GM18498 (cell line): ENCODE data around the gene NXN.
"Not testable (repeated sequence)": the region's sequence is repeated elsewhere in the genome, so short reads cannot be mapped to it uniquely, and the experiment has no call there.

Experiments used
- ATAC-seq: cut with Tn5 transposase; IDR thresholded peaks from one replicate; pipeline ENCODE4 v1.9.1; 2021; ENCODE audit warnings: mild to moderate bottlenecking, moderate library complexity; ENCODE audit not compliant: unreplicated experiment

Gene NXN

DNA sequence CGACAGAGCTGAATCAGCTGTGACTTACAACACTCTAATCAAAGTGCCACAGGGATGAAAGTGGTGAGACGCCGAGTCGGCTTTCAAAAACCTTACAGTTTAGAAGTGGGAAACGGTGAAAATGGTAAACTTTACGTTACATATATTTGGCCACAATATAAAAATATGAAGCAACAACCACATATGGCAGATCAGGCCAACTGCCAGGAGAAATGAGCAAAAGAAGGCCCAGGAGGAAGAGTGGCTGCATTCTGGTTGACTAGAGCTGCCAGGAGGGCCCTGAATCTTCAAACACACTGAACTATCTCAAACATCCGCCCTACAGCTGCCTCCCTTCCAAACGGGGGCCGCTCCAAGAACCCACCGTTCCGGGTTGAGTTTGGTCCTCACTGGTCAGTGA is 141.1 kb downstream of the NXN start:
- no peak for ATAC-seq

DNA sequence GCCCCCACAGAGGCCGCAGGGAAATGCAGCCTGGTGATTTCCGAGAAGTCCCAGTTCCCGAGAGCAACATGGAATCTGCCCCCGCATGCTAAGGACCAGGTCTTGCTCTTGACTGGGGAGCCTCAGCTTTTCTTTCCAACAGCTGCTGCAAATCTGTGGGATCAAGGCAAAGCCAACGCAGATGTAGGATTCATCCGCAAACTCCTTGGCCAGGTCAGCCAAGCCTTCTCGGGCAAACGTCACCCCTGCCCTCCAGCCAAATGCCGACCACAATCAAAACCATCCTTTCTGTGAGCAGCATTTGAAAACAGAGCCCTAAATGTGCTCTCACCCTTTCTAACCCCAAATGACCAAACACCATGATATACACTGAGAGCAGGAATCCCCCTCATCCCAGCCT is 143.4 kb downstream of the NXN start:
- ATAC-seq: no peak

DNA sequence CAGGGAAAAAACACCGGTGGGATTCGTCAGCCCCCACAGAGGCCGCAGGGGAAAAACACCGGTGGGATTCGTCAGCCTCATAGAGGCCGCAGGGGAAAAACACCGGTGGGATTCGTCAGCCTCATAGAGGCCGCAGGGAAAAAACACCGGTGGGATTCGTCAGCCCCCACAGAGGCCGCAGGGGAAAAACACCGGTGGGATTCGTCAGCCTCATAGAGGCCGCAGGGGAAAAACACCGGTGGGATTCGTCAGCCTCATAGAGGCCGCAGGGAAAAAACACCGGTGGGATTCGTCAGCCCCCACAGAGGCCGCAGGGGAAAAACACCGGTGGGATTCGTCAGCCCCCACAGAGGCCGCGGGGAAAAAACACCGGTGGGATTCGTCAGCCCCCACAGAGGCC is 143.9 kb downstream of the NXN start:
- not testable (repeated sequence) for ATAC-seq

DNA sequence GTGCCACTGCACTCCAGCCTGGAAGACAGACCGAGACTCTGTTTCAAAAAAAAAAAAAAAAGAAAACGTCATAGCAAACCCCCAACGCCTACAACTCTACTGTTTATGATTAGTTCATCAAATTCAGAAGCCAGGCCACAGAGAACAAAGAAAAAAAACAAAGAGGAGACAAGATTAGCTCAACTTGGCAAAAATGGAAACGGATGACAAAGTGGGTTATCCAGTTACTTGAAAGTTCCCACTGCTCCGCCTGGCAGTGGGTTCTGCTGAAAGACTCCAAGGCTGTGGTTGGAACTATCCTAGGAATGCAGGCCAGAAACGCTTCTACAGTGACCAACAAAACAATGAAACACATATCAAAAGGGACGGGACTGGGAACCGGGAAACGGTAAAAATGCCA is 144.3 kb downstream of the NXN start:
- ATAC-seq: no peak

DNA sequence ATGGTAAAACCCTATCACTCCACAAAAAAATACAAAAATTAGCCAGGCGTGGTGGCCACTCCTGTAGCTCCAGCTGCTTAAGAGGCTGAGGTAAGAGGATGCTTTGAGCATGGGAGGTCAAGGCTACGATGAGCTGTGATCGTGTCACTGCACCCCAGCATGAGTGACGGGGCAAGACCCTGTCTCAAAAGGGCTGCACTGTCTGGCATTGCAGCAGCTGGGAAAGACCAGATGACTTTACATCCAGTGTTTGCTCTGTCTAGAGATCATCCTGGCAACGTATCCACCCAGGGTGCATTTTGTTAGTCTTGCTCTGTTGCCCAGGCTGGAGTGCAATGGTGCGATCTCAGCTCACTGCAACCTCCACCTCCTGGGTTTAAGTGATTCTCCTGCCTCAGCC is 145.4 kb downstream of the NXN start:
- ATAC-seq: no peak

DNA sequence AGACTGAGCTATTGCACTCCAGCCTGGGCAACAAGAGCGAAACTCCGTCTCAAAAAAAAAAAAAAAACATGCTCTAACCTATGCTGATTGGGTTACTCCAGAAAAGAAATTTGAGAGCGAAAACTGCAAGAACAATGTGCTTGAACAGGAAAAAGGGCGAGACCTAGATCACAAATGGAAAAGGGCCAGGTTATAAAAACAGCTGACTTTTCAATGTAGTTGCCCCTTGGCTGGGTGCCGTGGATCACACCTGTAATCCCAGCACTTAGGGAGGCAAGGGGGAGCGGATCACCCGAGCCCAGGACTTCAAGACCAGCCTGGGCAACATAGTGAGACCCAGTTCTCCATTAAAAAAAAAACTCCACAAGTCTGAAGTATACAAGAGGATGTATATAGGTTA is 148.6 kb downstream of the NXN start:
- no peak for ATAC-seq

- no peak for ATAC-seq
These were observed 149.2 kb downstream of the NXN start for GRCh38 chr17:830381-830780.

DNA sequence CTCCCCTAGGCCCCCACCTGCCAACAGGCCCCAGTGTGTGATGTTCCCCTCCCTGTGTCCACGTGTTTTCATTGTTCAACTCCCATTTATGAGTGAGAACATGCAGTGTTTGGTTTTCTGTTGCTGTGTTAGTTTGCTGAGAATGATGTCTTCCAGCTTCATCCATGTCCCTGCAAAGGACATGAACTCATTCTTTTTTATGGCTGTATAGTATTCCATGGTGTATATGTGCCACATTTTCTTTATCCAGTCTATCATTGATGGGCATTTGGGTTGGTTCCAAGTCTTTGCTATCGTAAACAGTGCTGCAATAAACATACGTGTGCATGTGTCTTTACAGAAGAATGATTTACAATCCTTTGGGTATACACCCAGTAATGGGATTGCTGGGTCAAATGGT is 150.0 kb downstream of the NXN start:
- not testable (repeated sequence) for ATAC-seq

- ATAC-seq: no peak
These were observed 150.8 kb downstream of the NXN start for GRCh38 chr17:828761-829160.

GRCh38 chr17:826778-827177 is 152.8 kb downstream of the NXN start:
- ATAC-seq: no peak

- no peak for ATAC-seq
These were observed 154.4 kb downstream of the NXN start for GRCh38 chr17:825216-825615.

GRCh38 chr17:824378-824777 is 155.2 kb downstream of the NXN start:
- ATAC-seq: no peak

DNA sequence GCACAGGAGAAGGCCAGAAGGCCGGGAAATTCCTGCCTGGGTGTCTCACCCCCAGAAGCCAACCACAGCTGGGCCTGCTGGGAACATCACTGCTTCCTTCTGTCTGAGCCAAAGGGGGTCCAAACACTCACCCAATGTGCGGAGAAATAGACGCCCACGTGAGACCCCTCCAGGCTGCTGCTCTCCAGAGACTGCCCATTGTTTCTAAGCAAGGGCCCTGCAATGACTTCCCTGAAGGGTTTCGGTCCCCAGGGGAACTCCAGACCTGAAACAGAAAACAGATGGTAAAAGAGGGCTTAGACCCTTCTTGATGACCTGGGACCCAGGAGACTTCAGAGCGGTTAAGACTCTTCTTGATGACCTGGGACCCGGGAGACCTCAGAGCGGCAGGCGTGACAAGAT is 156.1 kb downstream of the NXN start:
- no peak for ATAC-seq

GRCh38 chr17:819251-819650 is 160.3 kb downstream of the NXN start:
- ATAC-seq: no peak

- no peak for ATAC-seq
These were observed 165.2 kb downstream of the NXN start for GRCh38 chr17:814371-814770.

- ATAC-seq: no peak
These were observed 166.9 kb downstream of the NXN start for GRCh38 chr17:812638-813204.

GRCh38 chr17:811051-811784 is 168.4 kb downstream of the NXN start:
- ATAC-seq: no peak

DNA sequence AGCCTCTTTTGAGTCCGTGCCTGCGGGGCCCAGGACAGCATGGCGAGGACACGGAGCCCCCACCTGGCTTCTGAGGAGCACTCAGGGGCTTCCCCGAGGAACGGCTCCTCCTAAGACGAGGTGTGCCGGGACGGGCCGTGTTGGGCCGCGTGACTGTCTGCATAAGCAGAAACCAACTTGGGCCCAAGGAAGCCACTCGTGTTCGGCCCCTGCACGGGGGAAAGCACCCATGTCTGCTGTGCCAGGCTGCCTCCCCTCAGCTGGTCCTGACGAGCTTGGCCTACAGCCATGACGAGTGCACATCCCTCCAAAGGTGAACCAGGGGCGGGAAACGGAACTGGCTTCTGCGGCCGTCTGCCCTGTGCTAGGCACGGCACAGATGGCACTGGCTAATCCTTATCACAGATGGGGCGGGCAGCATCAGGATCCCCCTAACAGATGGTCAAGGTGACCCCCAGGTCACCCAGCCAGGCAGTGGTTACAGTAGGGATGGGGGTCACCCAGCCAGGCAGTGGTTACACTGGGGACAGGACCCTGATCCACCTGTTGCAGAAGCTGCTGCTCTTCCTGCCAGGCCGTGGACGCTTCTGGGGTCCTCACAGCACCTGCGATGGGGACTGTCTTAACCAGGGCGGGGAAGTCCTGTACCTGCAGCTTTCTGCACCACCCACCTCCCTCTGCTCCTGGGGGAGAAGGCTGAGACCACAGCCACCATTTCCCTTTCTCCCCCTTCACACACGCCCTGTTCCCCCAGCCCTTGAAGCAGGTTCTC is 171.9 kb downstream of the NXN start:
- no peak for ATAC-seq

- ATAC-seq: no peak
These were observed 172.6 kb downstream of the NXN start for GRCh38 chr17:806781-807522.

DNA sequence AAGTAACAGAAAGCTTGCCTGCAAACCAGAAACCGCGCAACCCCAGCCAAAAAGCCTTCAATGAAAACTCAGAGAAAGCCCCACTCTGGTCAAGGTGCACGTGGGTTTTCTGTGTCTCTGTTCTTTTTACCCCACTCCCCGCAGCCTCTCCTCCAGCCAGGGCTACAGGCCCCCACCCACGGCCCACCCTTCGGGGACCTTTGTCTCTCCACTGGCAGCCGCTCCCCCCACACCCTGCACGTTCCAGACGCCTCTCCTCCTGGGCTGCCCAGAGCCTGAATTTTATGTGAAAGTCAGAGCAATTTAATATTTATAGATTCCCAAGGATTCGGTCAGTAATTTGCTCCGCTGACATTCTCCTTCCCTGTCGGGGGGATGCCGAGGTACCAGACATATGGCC is 173.2 kb downstream of the NXN start:
- ATAC-seq: no peak

DNA sequence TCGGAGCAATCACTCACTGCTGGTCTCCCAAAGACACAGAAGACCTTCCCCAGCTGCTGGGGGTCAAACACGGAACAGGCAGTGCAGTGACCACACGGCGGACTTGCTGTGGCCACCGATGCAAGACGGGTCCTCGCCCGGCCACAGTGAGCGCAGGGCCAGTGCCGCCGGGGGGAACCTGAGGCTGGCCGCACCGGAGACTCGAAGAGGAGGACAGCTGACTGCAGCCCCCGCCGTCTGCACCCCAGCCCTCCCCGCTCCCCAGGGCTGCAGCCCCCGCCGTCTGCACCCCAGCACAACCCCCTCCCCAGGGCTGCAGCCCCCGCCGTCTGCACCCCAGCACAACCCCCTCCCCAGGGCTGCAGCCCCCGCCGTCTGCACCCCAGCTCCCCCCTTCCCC is 173.7 kb downstream of the NXN start:
- ATAC-seq: not testable (repeated sequence)
